NCI-H2081 (cell line): ENCODE measurements around the gene MXD1.
A peak's percentile ranks its signal among the peaks of the same experiment; 100 is the strongest.
"Not testable (repeated sequence)": the region's sequence is repeated elsewhere in the genome, so short reads cannot be mapped to it uniquely, and the experiment has no call there.

ENCODE experiments used
- DNase-seq, 2 experiments: peaks; one replicate each; lab custom pipeline; 2025; lab: John Stamatoyannopoulos, UW

MXD1 gene

DNA sequence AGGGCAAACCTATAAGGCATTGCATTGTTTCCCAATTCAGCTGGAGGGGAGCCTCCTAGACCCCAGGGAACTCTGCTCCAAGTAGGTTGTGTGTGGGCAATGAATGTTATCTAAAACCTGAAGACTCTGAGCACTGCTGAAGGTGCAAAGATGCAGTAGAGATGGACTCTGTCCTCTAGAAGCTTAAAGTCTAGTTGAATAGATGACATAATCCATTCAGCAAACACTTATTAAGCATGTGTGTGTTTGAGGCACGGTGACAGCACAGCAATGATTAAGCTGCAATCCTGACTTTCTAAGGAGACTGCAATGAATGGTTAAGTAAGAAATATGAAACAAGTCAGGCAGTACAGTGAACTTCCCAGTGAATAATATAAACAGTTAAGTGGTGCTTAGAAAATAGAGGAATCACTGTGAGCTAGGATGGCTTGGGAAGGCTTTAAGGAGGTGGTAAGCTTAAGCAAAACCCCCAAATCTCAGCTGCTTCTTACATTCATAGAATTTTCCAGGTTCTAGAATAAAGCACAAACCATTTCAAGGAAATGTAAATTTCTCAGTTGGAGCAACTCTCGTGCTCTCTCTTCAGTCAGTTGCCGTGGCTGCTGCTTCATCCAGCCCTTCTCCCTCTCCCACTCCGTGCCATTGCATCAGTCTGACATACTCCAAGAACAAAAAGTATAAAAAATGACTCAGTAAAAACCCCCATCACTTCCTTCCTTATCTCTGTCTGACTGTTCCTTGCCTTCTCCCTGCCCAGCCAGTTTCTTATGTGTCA is 19.1 kb downstream of the MXD1 start:
- no peak for DNase-seq

DNA sequence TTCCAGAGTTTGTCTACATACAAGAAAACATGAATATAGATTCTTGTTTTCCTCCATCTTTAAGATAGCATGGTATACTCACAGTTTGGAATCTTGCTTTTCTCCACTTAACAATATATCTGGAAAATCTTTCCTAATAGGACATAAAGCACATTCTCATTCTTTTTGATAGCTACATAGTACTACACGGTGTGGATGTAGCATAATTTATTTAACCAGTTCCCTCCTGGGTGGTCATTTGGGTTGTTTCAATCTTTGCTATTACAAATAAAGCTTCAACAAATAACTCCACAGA is 19.7 kb downstream of the MXD1 start:
- no peak for DNase-seq

DNA sequence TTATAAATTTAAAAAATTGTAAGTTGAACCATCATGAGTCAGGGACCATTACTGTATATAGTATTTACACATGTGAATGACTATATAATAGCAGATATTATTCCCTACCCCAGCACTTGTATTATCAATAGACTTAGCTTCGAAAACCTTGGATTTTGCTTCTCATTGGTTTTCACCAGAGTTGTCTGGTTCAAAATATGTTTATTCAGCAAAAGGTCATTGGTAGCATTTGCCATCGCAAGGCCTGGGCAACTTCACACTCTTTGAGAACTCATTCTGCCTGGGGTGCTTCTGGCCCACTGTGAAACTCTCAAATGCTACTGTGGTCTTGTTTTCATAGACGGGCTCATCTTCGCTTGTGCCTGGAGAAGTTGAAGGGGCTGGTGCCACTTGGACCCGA is 20.1 kb downstream of the MXD1 start:
- no peak for DNase-seq

DNA sequence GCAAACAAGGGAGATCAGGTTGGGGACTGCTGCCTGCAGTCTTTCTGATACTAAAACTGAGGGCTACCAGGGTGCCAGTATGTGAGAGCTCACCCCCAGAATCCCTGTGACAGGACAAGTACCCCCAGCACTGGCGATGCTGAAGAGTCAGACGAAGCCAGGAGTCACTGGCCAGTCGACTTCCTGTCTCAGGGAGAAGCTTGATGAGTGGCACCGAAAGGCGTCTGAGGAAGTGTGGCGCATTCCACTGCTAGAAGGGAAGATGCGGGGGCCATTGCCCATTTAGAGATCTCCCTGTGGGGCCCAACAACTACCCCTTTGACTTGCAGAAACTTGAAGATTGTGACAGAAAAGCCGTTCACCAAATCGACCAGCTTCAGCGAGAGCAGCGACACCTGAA is 22.0 kb downstream of the MXD1 start:
- no peak for DNase-seq

DNA sequence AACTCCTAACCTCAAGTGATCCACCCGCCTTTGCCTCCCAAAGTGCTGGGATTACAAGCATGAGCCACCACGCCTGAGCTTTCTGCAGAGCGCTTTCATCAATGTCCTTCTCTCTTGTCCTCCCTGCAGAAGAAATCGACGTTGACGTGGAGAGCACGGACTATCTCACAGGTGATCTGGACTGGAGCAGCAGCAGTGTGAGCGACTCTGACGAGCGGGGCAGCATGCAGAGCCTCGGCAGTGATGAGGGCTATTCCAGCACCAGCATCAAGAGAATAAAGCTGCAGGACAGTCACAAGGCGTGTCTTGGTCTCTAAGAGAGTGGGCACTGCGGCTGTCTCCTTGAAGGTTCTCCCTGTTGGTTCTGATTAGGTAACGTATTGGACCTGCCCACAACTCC is 23.1 kb downstream of the MXD1 start:
- DNase-seq = no peak

DNA sequence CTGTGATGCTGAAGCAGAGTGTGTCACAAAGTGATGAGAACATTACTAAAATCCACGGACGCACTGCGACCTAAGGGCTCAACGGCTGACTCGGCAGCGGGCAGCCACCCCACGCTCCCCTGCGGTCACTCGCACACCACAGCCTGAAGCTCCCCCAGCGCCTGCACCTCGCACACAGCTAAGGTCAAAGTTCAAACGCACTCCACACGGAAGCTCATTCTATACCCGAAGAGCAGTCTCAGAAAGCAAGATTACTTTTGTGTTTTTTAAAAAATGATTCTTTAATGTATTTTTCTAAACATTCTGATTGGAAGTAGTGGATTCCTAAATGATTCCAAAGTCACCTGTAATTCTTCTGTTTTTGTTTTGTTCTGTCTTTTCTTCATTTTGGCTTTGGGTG is 24.8 kb downstream of the MXD1 start:
- DNase-seq = no peak

DNA sequence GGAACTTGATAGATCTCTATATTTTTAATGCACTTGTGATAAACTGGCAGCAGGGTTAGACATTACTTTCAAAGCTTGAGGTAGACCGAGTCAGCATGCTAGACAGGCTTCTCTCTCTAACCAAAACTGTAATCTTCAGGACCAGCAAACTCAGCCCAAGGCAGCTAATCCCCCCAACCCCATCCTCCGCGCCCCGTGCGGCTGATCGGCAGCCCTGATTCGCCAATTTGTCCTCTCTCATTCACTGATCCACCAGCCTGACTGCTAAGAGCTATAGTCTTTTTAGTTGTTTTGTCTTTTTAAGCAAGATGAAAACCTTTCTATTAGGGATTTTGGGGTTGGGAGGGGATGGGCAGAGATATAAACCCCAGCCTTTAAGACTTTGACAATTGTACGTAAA is 25.8 kb downstream of the MXD1 start:
- DNase-seq = no peak

DNA sequence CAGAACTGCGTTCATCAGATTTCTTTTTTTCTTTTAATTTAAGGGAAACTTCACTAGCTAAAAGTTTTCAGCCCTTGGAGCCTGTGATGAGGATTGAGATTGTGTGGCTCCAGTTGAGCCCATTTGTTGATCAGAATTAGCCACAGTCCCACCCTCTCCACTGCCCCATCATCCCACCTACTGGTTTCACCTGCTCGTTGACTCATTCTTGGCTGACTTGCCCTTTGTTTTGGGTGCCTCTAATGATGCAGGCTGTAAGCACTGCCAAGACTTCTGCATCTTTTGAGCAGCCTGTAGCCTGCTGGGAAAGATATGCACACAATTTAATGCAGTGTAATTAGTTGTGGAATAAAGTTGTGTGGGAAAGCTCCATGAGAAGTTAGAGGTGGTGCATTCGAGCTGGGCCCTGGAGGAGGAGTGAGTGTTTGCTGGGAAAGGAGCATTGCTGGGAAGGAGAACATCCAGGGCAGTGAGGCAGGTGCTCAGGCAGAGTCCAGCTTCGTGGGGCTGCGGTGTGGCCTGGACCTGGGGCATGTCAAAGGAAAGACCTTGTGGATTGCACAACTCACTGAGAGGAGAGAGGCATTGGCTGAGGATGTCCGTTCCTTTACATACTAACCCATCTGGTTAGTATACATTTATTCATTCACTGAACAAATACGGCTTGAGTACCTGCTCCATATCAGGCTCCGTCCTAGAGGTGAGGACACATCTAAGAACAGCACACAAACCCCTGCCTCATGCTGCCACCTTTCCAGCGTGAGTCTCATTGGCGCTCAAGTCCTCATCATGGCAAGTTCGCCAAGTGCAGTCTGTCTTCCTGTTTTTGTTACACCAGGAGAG is 28.3 kb downstream of the MXD1 start:
- peak in 1 of 2 experiments; percentile 7 for DNase-seq

DNA sequence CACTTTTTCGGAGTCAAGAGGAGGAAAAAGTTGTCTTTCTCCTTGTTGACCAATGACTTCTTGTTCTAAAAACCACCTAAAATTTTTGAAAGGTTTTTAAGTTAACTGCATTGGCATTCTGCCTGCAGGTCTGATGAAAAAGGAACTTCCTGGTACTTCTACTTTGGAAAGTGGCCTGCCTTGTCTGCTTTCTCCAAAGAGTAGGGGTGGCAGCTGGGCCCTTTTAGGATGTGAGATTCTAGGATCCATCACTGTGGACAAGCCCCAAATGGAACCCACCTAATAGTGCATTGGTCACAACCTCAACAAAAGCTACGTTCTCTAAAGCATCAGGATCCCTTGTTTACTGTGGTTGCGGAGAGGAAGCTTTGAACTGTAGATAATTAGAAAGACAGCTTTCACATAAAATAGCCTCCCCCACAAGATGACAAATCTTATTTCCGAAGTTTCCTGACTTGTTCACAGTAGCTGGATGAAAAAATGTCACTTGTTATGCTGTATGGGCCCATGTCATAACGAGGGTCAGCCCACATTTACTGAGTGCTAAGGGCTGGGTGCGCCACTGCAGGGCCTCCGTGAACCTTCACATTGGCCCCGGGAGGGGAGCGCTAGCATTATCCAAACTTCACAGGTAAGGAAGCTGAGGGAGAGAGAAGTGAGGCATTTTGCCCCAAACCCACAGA is 29.1 kb downstream of the MXD1 start:
- DNase-seq = no peak

DNA sequence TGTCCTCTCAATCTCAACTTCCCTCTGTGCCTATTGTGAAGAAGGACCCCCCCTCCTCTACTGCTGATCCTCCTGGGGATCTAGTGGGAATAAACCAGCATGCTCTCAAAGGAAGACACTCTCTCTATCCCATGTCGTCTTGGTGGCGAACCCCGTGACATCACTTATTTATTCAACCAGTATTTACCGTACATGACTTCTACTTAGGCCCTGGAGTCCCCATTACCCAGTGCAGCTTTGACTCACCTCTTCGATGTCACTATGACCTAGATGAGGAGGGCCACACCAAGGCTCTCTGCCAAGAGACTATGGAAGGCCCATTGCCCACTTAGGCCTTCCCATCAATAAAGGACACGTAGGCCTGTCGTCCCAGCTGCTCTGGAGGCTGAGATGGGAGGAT is 29.8 kb downstream of the MXD1 start:
- DNase-seq = no peak

DNA sequence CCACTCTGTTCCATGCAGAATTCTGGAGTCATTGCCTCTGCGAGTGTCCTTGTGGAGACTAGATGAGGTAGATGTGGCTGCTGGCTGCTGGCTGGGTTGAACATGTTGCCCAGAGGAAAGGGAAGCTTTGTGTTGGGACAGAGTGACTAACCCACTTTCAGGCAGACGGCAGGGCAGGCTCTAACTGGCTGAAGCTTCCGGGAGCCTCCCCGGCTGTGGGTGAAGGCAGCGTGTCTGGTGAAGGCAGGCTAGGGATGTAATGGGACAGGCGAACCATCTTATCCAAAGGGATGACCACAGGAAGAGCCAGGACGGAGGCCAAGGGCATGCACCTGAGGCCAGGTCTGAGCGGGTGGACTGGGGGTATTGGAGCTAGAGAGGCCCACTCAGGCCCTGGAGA is 30.5 kb downstream of the MXD1 start:
- no peak for DNase-seq

DNA sequence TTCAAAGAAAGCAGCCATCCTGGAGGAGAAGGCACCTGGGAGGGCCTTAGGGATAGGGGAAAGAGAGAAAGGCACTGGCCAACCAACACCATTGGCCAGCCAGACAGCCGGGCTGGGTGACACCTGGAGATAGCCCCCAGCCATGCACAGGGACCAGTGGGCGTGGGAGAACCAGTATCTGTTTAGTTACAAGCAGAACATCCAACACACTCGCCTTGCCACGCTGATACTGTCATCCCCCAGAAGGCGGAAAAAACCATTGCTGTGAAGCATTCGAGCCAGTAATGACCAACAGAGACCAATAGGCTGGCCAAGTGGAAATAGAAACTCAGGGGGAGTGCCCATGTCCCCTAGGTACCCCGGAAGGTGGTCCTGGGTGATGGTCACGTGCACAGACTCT is 31.0 kb downstream of the MXD1 start:
- DNase-seq = no peak

DNA sequence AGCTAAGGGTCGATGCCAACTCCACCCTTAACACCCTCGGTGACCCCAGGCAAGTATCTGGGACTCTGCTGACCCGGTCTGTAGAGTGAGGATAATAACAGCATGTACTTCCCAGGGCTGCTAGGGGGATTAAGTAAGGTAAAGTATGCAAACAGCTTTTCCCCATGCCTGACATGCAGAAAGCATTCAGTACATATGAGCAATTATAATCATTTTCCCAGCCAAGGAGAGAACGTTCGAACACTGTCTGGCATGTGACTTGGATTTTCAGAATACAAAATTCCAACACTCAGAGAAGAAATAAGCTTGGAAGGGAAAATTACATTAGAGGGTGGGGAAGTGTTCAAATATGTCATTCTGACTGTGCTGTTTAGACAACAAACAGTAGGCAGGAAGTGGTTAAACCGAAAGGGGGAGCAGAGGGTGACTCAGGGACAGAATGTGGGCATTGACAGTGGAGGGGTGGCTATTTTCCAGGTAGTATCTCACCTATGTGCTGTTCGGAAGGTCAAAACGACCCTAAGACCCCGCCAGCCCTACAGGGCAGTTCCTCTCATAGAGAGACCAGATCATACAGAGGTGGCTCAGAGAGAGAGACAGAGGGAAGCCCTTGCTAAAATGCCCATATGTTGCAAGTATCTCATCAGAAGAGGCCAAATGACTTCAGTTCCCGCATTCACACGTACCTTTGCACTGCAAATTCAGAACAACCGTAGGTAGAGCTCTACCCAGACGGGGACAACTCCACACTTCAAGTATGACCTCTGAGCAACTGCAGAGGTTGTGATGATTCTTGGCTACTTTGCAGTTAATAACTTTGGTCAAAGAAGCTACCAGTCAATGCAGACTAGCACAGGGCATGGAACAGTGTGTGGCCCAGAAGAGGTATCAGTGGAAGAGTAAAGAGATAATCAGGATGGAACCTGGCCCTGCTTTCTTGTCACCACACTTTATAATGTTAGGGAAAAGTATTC is 31.7 kb downstream of the MXD1 start:
- DNase-seq = no peak

DNA sequence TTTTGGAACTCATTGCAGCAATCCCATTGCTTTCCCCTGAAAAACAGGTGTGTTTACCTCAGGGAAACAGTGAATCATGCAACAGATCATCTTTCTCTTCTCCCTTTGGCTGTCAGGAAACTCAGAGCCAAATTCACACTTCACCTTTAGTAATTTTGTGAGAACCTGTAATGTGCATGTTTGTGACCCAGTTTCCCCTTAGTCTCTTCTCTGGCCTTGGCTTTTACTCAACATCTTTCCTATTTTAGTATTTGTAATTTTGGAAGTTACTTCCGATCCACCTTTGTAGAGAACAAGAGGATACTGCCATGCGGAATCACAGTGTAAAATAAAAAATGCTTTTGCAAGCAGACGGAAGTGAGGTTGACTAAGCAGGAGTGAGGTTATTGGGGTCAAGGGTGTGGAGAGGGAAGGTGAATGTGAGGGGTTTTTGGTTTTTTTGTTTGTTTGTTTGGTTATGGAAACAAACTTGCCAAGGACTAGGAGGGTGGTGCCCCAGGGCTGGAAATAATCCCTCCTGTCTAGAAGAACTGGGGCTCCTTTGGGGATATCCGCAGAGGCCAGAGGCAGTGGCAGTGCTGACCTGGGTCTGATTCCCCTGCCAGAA is 32.5 kb downstream of the MXD1 start:
- DNase-seq = no peak

DNA sequence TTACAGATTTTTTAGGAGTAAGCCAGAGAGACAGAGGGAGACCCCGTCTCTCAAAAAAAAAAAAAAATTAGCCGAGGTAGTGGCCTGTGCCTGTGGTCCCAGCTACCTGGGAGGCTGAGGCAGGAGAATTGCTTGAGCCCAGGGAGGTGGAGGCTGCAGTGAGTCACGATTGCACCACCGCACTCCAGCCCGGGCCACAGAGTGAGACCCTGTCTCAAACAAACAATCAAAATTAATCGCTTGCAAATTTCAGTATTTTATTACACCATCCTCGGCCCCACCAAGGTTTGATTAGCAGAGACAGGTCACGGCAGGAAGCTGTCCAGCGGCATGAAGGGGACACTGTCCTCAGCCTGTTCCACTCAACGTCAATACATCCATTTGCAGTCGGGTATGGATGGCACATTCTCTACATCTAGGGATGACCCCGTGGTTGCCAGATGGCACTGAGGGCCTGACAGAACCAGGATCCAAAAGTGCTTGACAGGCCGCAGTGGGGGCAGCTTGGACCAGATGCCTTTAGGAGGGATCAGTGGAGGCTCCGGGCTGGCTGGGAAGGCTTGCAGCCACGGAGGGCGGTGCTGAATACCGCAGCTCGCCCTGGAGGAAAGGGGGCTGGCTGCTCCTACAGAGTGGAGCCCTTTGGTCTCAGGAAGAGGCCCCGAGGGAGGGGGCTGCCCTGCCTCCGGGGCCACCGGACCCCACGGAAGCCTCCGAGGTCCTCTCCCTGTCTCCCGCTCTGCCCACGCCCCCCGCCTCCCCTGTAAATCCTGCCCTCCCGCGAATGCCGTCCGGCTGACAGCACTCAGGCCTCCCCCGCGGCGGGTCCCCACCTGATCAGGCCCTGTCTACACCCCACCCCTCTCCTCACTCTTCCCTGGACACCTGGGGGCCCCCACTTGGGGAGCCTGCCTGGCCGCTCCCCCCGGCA is 33.4 kb downstream of the MXD1 start:
- DNase-seq = no peak

DNA sequence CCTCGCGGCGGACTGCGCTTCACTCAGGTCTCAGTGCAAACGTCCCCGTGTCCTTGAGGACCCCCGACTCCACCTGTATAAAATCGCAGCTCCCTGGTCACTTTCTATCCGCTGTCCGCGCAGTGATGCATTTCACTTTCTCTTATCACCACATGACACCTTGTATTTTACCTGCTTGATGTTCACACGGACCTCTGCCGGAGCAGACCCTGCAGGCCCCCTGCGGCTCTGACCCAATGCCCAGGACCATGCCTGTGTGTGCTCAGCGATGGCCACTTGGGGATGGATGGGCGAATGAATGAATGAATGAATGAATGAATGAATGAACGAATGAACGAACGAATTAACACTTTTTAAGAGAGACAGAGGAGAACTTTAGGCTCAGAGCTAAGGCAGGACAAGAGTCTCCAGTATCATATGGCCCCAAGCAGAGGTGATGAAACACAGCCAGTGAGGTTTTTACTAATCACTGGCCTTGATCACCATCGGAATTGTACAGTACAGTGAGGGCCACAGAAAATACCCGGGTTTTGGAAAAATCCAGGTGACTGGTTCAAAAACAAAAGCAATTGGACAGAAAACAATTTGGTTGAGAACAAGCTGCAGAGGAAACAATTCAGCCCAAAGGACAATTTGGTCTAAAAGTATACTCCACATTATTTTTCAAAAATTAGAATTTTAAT is 34.2 kb downstream of the MXD1 start:
- DNase-seq = no peak

DNA sequence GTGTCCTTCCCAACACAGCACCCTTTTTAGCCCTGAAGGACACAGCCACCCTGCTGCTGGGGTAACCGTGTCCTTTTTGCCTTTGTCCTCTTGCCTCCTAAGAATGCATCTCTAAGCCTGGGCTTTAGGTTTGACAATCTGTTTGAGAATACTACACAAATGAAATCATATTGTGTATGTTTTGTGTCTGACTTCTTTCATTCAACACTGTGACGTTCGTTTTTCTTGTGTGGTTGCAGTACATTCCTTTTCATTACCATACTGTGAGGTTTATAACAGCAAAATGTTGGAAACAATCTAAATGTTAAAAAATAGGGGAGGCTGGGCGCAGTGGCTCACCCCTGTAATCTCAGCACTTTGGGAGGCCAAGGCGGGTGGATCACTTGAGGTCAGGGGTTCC is 35.3 kb downstream of the MXD1 start:
- DNase-seq = no peak

DNA sequence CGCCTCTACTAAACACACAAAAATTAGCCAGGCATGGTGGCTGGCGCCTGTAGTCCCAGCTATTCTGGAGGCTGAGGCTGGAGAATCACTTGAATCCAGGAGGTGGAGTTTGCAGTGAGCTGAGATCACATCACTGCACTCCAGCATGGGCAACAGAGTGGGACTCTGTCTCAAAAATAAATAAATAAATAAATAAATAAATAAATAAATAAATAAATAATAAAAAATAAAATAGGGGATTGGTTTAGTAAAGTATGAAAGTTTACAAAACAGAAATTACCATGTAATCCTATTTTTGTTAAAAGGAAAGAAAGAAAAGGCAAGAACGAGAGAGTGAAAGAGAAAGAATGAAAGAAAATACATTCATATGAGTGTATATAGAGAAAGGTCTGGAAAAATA is 35.8 kb downstream of the MXD1 start:
- DNase-seq = not testable (repeated sequence)

DNA sequence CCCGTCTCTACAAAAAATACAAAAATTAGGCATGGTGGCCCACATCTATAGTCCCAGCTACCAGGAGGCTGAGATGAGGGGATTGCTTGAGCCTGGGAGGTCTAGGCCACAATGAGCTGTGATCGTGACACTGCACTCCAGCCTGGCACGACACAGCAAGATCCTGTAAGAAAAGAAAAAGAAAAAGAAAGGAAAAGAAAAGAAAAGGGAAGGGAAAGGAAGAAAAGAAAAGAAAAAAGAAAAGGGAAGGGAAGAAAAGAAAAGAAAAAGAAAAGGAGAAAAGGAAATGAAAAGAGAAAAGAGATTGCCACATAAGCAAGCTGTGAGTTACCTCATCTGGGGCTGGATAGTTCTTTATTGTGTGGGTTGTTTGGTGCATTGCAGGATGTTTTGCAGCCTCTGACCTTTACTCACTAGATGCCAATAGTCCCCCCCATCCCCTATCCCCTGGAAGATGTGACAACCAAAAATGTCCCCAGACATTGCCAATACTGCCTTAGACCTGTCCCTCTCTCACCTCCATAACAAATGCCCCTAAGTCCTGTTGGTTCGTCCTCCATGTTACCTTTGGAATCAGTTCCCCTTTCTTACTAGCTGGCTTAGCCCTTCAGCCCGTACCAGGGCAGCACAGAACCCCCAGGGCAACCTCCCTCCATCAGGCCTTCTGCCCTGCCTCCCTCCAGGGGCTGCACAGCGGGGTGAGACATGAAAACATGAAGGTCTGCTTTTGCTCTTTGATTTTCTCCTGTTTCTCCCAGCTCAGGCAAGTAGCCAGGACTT is 37.6 kb downstream of the MXD1 start:
- no peak for DNase-seq
